CD14-positive monocyte (primary cell): ENCODE measurements around the gene ARSK. TPM values are rescaled to one million over a fixed set of nuclear protein-coding genes. Genes with fewer than 3 reads are reported as not detected.

Source experiments
- DNase-seq, 3 donors: peaks; one replicate each; pipeline ENCODE4 v3.0.0-alpha.2; 2011 to 2022
- H2AFZ ChIP-seq: 2 replicates; pipeline ENCODE4 v1.6.0; 2012; ENCODE audit warnings: mild to moderate bottlenecking, low read depth, low read length, inconsistent platforms; ENCODE audit not compliant: insufficient read depth, poor library complexity, severe bottlenecking
- H3K27ac ChIP-seq, 2 donors: 1 replicate in 1 of 2; 2 replicates in 1 of 2; pipeline ENCODE4 v1.5.1; 2012 to 2013; ENCODE audit warnings: low read length in 2 of 2, control low read depth in 1 of 2, inconsistent platforms in 1 of 2, low read depth in 1 of 2, mild to moderate bottlenecking in 1 of 2
- H3K27me3 ChIP-seq, 2 donors: one replicate each; pipeline versions ENCODE4 v1.6.0 to v1.6.1; 2011 to 2013; ENCODE audit warnings: low read length in 2 of 2; ENCODE audit not compliant: control insufficient read depth in 2 of 2, insufficient read depth in 2 of 2
- H3K36me3 ChIP-seq, 2 donors: replicated peaks in 1 of 2; 1 replicate in 1 of 2; 2 replicates in 1 of 2; pipeline versions ENCODE4 v1.5.1 to v1.6.1; 2012 to 2013; ENCODE audit warnings: low read length in 2 of 2, control low read depth in 1 of 2, inconsistent platforms in 1 of 2, mild to moderate bottlenecking in 1 of 2; ENCODE audit not compliant: insufficient read depth in 2 of 2, control insufficient read depth in 1 of 2
- H3K4me1 ChIP-seq, 2 donors: 1 replicate in 1 of 2; 2 replicates in 1 of 2; pipeline versions ENCODE4 v1.5.1 to v1.6.1; 2012 to 2013; ENCODE audit warnings: low read length in 2 of 2, control low read depth in 1 of 2, inconsistent platforms in 1 of 2, mild to moderate bottlenecking in 1 of 2, moderate library complexity in 1 of 2; ENCODE audit not compliant: insufficient read depth in 2 of 2, control insufficient read depth in 1 of 2
- H3K4me2 ChIP-seq: replicated peaks from 2 replicates; pipeline ENCODE3; 2012; ENCODE audit warnings: low read length, moderate library complexity, mild to moderate bottlenecking; ENCODE audit not compliant: poor library complexity, severe bottlenecking; ENCODE audit errors: extremely low read depth
- H3K4me3 ChIP-seq, 3 experiments: fragments of 200-600 bp in 1 of 3; sonication (generic) in 1 of 3; replicated peaks in 1 of 3; 1 replicate in 2 of 3; 2 replicates in 1 of 3; pipeline ENCODE4 v1.5.1; 2011 to 2013; ENCODE audit warnings: low read length in 3 of 3, mild to moderate bottlenecking in 3 of 3, control low read depth in 2 of 3, low read depth in 2 of 3, inconsistent platforms in 1 of 3, moderate library complexity in 1 of 3
- H3K79me2 ChIP-seq: 2 replicates; pipeline ENCODE4 v1.6.0; 2012; ENCODE audit warnings: mild to moderate bottlenecking, control low read depth, inconsistent platforms, low read length, moderate library complexity; ENCODE audit not compliant: insufficient read depth
- H3K9ac ChIP-seq: 2 replicates; pipeline ENCODE4 v1.6.0; 2017; ENCODE audit warnings: low read length, mild to moderate bottlenecking; ENCODE audit not compliant: insufficient read depth, poor library complexity, severe bottlenecking
- H3K9me3 ChIP-seq, 2 donors: replicated peaks in 1 of 2; 1 replicate in 1 of 2; 2 replicates in 1 of 2; pipeline versions ENCODE4 v1.5.1 to v1.6.1; 2012 to 2013; ENCODE audit warnings: low read length in 2 of 2, control low read depth in 1 of 2; ENCODE audit not compliant: control insufficient read depth in 1 of 2, insufficient read depth in 1 of 2
- H4K20me1 ChIP-seq: 2 replicates; pipeline ENCODE4 v1.6.0; 2012; ENCODE audit warnings: mild to moderate bottlenecking, low read length, control low read depth, moderate library complexity; ENCODE audit not compliant: insufficient read depth
- H3K27ac Mint-ChIP-seq, 7 donors: one replicate each; pipeline ENCODE4 v1.8.0; 2020; ENCODE audit warnings: mild to moderate bottlenecking in 7 of 7, mixed read lengths in 7 of 7, moderate library complexity in 6 of 7, inconsistent platforms in 2 of 7
- H3K27me3 Mint-ChIP-seq, 3 donors: one replicate each; pipeline ENCODE4 v1.8.0; 2021 to 2022; ENCODE audit warnings: low read depth in 3 of 3, mild to moderate bottlenecking in 3 of 3, mixed read lengths in 3 of 3, moderate library complexity in 3 of 3, inconsistent platforms in 1 of 3
- H3K36me3 Mint-ChIP-seq, 2 donors: one replicate each; pipeline ENCODE4 v1.8.0; 2020; ENCODE audit warnings: mixed read lengths in 2 of 2, inconsistent platforms in 1 of 2, mild to moderate bottlenecking in 1 of 2
- H3K4me1 Mint-ChIP-seq: one replicate; pipeline ENCODE4 v1.8.0; 2020; ENCODE audit warnings: mild to moderate bottlenecking, mixed read lengths
- H3K4me3 Mint-ChIP-seq, 2 donors: one replicate each; pipeline ENCODE4 v1.8.0; 2020; ENCODE audit warnings: mild to moderate bottlenecking in 2 of 2, mixed read lengths in 2 of 2, moderate library complexity in 1 of 2
- H3K9me3 Mint-ChIP-seq, 7 donors: one replicate each; pipeline ENCODE4 v1.8.0; 2020 to 2022; ENCODE audit warnings: mixed read lengths in 7 of 7, mild to moderate bottlenecking in 6 of 7, moderate library complexity in 6 of 7, inconsistent platforms in 2 of 7
- WGBS: methylation state at CpG from one replicate; pipeline ENCODE4 v1.1.5; 2013; ENCODE audit warnings: missing lambda C conversion rate; ENCODE audit not compliant: insufficient coverage; 5-methylcytosine and 5-hydroxymethylcytosine counted together
- intact Hi-C, 2 donors: fragments of 100-400 bp; cut with micrococcal nuclease; formaldehyde crosslinking; loops; one replicate each; pipeline versions ENCODE4 v1.15.0 to v1.15.1; 2023
- polyA plus RNA-seq, 3 donors: library from polyadenylated mRNA; depleted of rRNA in 1 of 3; unstranded in 2 of 3; stranded (reverse) in 1 of 3; fragments of 300-500 nt in 2 of 3; fragments of >200 nt in 1 of 3; fragmentation: Illumina TruSeq in 2 of 3; gene quantifications; 1 replicate in 2 of 3; 2 replicates in 1 of 3; pipeline ENCODE4 v1.2.3, GENCODE V29; 2012 to 2021
- TF ChIP-seq, protein P1 (sequence below): fragments of 200-600 bp; IDR thresholded peaks from one replicate; pipeline ENCODE4 v1.8.0; 2022; ENCODE audit warnings: antibody characterized with exemption, mild to moderate bottlenecking

Gene ARSK
- polyA plus RNA-seq, 3 donors: 0.67 to 1.3 (median 1.3) TPM

GRCh38 chr5:95563367-95563766, 8.5 kb downstream of the ARSK start:
- intact Hi-C loops: no loop called here
- Histone ChIP-seq H3K27ac (no peak overlapping the region), H3K36me3 (no peaks in the 10 kb centered on the region), H2AFZ (no peak overlapping the region), H3K4me3 (no peak overlapping the region), H4K20me1 (no peaks in the 10 kb centered on the region), H3K4me1 (no peaks in the 10 kb centered on the region), H3K9me3 (no peaks in the 10 kb centered on the region), H3K79me2 (no peaks in the 10 kb centered on the region), H3K9ac (no peak overlapping the region), H3K4me2 (no peak overlapping the region), H3K27me3 (no peaks in the 10 kb centered on the region)
- TF ChIP-seq, protein P1, sequence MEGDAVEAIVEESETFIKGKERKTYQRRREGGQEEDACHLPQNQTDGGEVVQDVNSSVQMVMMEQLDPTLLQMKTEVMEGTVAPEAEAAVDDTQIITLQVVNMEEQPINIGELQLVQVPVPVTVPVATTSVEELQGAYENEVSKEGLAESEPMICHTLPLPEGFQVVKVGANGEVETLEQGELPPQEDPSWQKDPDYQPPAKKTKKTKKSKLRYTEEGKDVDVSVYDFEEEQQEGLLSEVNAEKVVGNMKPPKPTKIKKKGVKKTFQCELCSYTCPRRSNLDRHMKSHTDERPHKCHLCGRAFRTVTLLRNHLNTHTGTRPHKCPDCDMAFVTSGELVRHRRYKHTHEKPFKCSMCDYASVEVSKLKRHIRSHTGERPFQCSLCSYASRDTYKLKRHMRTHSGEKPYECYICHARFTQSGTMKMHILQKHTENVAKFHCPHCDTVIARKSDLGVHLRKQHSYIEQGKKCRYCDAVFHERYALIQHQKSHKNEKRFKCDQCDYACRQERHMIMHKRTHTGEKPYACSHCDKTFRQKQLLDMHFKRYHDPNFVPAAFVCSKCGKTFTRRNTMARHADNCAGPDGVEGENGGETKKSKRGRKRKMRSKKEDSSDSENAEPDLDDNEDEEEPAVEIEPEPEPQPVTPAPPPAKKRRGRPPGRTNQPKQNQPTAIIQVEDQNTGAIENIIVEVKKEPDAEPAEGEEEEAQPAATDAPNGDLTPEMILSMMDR: no peak
- no peak overlapping the region for H3K27ac Mint-ChIP-seq
- no peaks in the 10 kb centered on the region for H3K9me3 Mint-ChIP-seq
- no peaks in the 10 kb centered on the region for H3K4me1 Mint-ChIP-seq
- H3K4me3 Mint-ChIP-seq: no peak overlapping the region
- DNase-seq: no peak
- no peaks in the 10 kb centered on the region for H3K36me3 Mint-ChIP-seq
- H3K27me3 Mint-ChIP-seq: no peaks in the 10 kb centered on the region
- 100% methylated on average over 2 of the region's 5 CpGs for WGBS

DNA sequence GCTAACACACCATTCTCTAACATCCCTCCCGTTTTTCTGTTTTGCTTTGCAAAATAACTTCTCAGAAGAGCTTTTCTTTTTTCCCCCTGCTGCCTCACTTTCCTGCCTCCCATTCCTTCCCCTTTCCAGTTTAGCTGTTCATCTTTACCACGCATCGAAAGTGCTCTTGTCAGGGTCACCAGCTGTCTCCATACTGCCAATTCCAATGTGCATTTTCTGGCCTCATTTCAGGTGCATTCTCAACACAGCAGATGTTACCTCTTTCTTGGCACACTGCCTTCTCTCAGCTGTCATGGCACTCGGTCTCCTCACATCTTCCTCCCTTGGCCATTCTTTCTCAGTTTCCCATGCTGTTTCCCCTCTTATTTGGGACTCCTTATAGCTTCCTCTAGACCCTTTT, 9.5 kb downstream of the ARSK start:
- H4K20me1 ChIP-seq: no peaks in the 10 kb centered on the region
- intact Hi-C loops: no loop called here
- Mint-ChIP-seq H3K9me3 (no peaks in the 10 kb centered on the region), H3K27me3 (no peaks in the 10 kb centered on the region), H3K36me3 (no peaks in the 10 kb centered on the region), H3K4me1 (no peaks in the 10 kb centered on the region), H3K4me3 (no peak overlapping the region), H3K27ac (no peak overlapping the region)
- no peak overlapping the region for H3K27ac ChIP-seq
- H3K79me2 ChIP-seq: no peaks in the 10 kb centered on the region
- H3K4me1 ChIP-seq: no peaks in the 10 kb centered on the region
- no peaks in the 10 kb centered on the region for H3K27me3 ChIP-seq
- H3K9ac ChIP-seq: no peak overlapping the region
- 84% methylated on average over 4 of the region's 4 CpGs for WGBS
- H3K9me3 ChIP-seq: no peaks in the 10 kb centered on the region
- no peak overlapping the region for H3K4me3 ChIP-seq
- no peak for DNase-seq
- H3K4me2 ChIP-seq: no peak overlapping the region
- no peak overlapping the region for H2AFZ ChIP-seq
- H3K36me3 ChIP-seq: no peaks in the 10 kb centered on the region
- TF ChIP-seq, protein P1: no peak
